OCI-LY7 (cell line): ENCODE results near the gene OR1K1. TPM values are rescaled to one million over a fixed set of nuclear protein-coding genes. Genes with fewer than 3 reads are reported as not detected.

Experiments
- BruUV-seq: library from RNA; stranded (reverse); fragments of 400-500 nt; replicated peaks from 2 replicates; lab custom pipeline; 2021; lab: Mats Ljungman, UMichigan
- CTCF ChIA-PET: fragments of 300-600 bp; sonication (Branson Sonifier 250); formaldehyde crosslinking; loops from one replicate; lab custom pipeline; 2022; ENCODE audit warnings: antibody characterized with exemption; ENCODE audit not compliant: unreplicated experiment; lab: Charles Lee
- POLR2A ChIA-PET: fragments of 300-600 bp; sonication (Branson Sonifier 250); formaldehyde crosslinking; loops from one replicate; lab custom pipeline; 2022; ENCODE audit warnings: antibody characterized with exemption; lab: Charles Lee
- DNase-seq: peaks from one replicate; pipeline ENCODE4 v3.0.0-alpha.2; 2015; ENCODE audit warnings: low spot score
- H2AFZ ChIP-seq: fragments of 200-600 bp; sonication (generic), shearing (Covaris generic); 2 replicates; pipeline ENCODE4 v1.6.1; 2014; ENCODE audit warnings: mild to moderate bottlenecking, antibody characterized with exemption, low read length, moderate library complexity
- H3K27ac ChIP-seq: fragments of 200-600 bp; sonication (generic); 2 replicates; pipeline ENCODE4 v1.5.1; 2014; ENCODE audit warnings: mixed run types, low read depth, mild to moderate bottlenecking, moderate library complexity, low read length, inconsistent platforms; ENCODE audit not compliant: poor library complexity, severe bottlenecking
- H3K36me3 ChIP-seq: fragments of 200-600 bp; sonication (generic); 2 replicates; pipeline ENCODE4 v1.6.1; 2014; ENCODE audit warnings: mild to moderate bottlenecking, antibody characterized with exemption, low read length, moderate library complexity, mixed read lengths; ENCODE audit not compliant: insufficient read depth
- H3K4me1 ChIP-seq: fragments of 200-600 bp; sonication (generic); 2 replicates; pipeline ENCODE4 v1.5.1; 2014; ENCODE audit warnings: mild to moderate bottlenecking, low read length; ENCODE audit not compliant: insufficient read depth, poor library complexity, severe bottlenecking
- H3K4me2 ChIP-seq: fragments of 200-600 bp; sonication (generic); 2 replicates; pipeline ENCODE4 v1.6.1; 2014; ENCODE audit warnings: mild to moderate bottlenecking, low read length
- H3K4me3 ChIP-seq: fragments of 200-600 bp; sonication (generic); 2 replicates; pipeline ENCODE4 v1.5.1; 2014; ENCODE audit warnings: mild to moderate bottlenecking, low read depth, low read length; ENCODE audit not compliant: poor library complexity, severe bottlenecking
- H3K79me2 ChIP-seq: fragments of 200-600 bp; sonication (generic); 2 replicates; pipeline ENCODE4 v1.6.1; 2016; ENCODE audit warnings: low read depth, mild to moderate bottlenecking, low read length, moderate library complexity, mixed read lengths; ENCODE audit not compliant: insufficient read depth
- H3K9me2 ChIP-seq: fragments of 200-600 bp; sonication (generic); 2 replicates; pipeline ENCODE4 v1.6.1; 2016; ENCODE audit warnings: mild to moderate bottlenecking, low read length, mixed read lengths; ENCODE audit not compliant: insufficient read depth
- H3K9me3 ChIP-seq: fragments of 200-600 bp; sonication (generic); 2 replicates; pipeline ENCODE4 v1.6.1; 2014; ENCODE audit warnings: mild to moderate bottlenecking, mixed run types, low read length, mixed read lengths
- H4K20me1 ChIP-seq: fragments of 200-600 bp; sonication (generic); 2 replicates; pipeline ENCODE4 v1.6.1; 2014; ENCODE audit warnings: mild to moderate bottlenecking, antibody characterized with exemption, low read length, moderate library complexity, mixed read lengths; ENCODE audit not compliant: insufficient read depth
- EZH2phosphoT487 ChIP-seq: fragments of 200-600 bp; sonication (generic); IDR thresholded peaks from 2 replicates; pipeline ENCODE4 v1.6.1; 2018; ENCODE audit warnings: low read depth, borderline replicate concordance, mild to moderate bottlenecking, mixed run types, antibody characterized with exemption, low read length, moderate library complexity, mixed read lengths
- intact Hi-C: fragments of 100-400 bp; cut with micrococcal nuclease; formaldehyde crosslinking; loops from one replicate; pipeline ENCODE4 v1.10.0; 2022; ENCODE audit not compliant: unreplicated experiment
- total RNA-seq, 2 experiments: library from RNA; depleted of rRNA in 1 of 2; stranded (reverse); fragments of >200 nt in 1 of 2; shearing (Covaris generic) in 1 of 2; gene quantifications; 2 replicates each; pipeline ENCODE4 v1.2.3, GENCODE V29; 2014 to 2022
- TF ChIP-seq, protein P1 (sequence below): fragments of 200-600 bp; sonication (generic); conservative IDR thresholded peaks from 2 replicates; pipeline ENCODE4 v1.5.1; 2014; ENCODE audit warnings: mild to moderate bottlenecking, antibody characterized with exemption, low read length, moderate library complexity, mixed read lengths

OR1K1 gene
- total RNA-seq, 2 experiments from 2014 or later, result not detected

- no peak for DNase-seq
- intact Hi-C loops, result no loop called here
- Histone ChIP-seq H4K20me1 (no peaks in the 10 kb centered on the region), H3K4me3 (no peak overlapping the region), H3K27ac (no peak overlapping the region), H3K4me1 (no peaks in the 10 kb centered on the region), H3K79me2 (no peaks in the 10 kb centered on the region), H3K9me2 (no peaks in the 10 kb centered on the region), H3K9me3 (no peaks in the 10 kb centered on the region), H3K36me3 (no peaks in the 10 kb centered on the region), H3K4me2 (no peak overlapping the region), H2AFZ (no peak overlapping the region)
- TF ChIP-seq, protein P1, sequence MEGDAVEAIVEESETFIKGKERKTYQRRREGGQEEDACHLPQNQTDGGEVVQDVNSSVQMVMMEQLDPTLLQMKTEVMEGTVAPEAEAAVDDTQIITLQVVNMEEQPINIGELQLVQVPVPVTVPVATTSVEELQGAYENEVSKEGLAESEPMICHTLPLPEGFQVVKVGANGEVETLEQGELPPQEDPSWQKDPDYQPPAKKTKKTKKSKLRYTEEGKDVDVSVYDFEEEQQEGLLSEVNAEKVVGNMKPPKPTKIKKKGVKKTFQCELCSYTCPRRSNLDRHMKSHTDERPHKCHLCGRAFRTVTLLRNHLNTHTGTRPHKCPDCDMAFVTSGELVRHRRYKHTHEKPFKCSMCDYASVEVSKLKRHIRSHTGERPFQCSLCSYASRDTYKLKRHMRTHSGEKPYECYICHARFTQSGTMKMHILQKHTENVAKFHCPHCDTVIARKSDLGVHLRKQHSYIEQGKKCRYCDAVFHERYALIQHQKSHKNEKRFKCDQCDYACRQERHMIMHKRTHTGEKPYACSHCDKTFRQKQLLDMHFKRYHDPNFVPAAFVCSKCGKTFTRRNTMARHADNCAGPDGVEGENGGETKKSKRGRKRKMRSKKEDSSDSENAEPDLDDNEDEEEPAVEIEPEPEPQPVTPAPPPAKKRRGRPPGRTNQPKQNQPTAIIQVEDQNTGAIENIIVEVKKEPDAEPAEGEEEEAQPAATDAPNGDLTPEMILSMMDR, result no peak
- no peak for TF ChIP-seq EZH2phosphoT487
- no TSS peak for BruUV-seq
- POLR2A ChIA-PET, result no interaction called here
- CTCF ChIA-PET, result no interaction called here
Observed at GRCh38 chr9:122797316-122798063, 2.4 kb upstream of the OR1K1 start.

GRCh38 chr9:122806661-122807060 lies 6.7 kb downstream of the OR1K1 start:
- ChIA-PET CTCF (no interaction called here), POLR2A (no interaction called here)
- Histone ChIP-seq H3K4me1 (no peaks in the 10 kb centered on the region), H3K4me3 (no peak overlapping the region), H3K79me2 (no peaks in the 10 kb centered on the region), H2AFZ (no peak overlapping the region), H3K27ac (no peak overlapping the region), H4K20me1 (no peaks in the 10 kb centered on the region), H3K36me3 (no peaks in the 10 kb centered on the region), H3K9me3 (no peaks in the 10 kb centered on the region), H3K4me2 (no peak overlapping the region), H3K9me2 (no peaks in the 10 kb centered on the region)
- intact Hi-C loops, result no loop called here
- TF ChIP-seq EZH2phosphoT487, result no peak
- TF ChIP-seq, protein P1, result no peak
- BruUV-seq, result no TSS peak
- DNase-seq, result no peak

DNA sequence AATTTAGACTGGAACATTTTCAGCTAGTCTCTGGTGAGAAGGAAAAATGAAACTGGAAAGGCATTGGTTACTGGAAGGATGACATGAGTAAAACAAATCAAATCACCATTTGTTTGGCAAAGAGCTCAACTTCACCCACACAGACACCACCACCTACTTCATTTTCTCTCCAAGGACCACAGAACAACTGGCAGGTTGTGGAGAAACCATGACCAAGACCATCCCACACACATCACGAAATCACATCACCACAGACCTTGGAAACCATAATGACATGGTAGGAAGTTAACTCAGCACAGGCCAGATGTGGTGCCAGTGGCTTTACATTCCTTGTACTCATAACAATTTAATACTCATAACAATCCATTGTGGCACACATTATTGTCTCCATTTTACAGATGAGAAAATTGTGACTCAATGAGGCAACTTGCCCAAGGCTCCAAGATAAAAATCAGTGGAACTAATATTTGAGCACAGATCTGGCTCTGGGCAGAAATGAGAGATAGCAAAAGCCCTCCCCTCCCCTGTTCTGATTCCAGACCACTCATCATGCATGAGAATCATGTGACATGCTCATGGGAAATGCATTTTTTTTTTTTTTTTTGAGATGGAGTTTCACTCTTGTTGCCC lies 7.5 kb downstream of the OR1K1 start:
- no peaks in the 10 kb centered on the region for H3K9me2 ChIP-seq
- ChIA-PET CTCF (no interaction called here), POLR2A (no interaction called here)
- no peak overlapping the region for H3K27ac ChIP-seq
- TF ChIP-seq, protein P1, result no peak
- no peak for TF ChIP-seq EZH2phosphoT487
- no peak overlapping the region for H2AFZ ChIP-seq
- no peak for DNase-seq
- BruUV-seq, result no TSS peak
- no peaks in the 10 kb centered on the region for H3K36me3 ChIP-seq
- intact Hi-C loops, result no loop called here
- no peaks in the 10 kb centered on the region for H4K20me1 ChIP-seq
- no peaks in the 10 kb centered on the region for H3K79me2 ChIP-seq
- no peaks in the 10 kb centered on the region for H3K9me3 ChIP-seq
- H3K4me2 ChIP-seq, result no peak overlapping the region
- H3K4me3 ChIP-seq, result no peak overlapping the region
- H3K4me1 ChIP-seq, result no peaks in the 10 kb centered on the region
